NCI-H446 treated with DMSO at 0.1 percent for 48 hours (cell line): Measurements from ENCODE around the gene SLC18A2.

Source experiments
- DNase-seq: peaks from one replicate; lab custom pipeline; 2025; lab: John Stamatoyannopoulos, UW

The SLC18A2 gene

DNA sequence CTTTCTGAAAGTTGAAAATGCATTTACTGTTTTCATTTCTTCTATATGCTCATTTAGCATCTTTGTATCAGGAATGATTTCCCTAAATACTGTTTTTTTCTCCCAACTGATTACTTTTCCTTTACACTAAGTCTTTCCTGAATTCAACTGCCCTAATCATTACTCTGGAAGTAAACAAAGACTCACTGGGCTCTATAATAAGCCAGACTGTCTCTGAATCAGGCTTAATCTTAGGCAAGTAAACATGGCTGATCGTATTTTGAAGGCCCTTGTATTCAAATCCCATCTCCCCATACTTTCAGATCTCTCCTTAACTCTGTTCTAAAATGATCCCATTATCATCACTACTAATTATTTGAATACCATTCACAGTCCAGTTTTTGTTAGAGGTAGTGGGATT lies 72.7 kb downstream of the SLC18A2 start:
- DNase-seq: no peak

DNA sequence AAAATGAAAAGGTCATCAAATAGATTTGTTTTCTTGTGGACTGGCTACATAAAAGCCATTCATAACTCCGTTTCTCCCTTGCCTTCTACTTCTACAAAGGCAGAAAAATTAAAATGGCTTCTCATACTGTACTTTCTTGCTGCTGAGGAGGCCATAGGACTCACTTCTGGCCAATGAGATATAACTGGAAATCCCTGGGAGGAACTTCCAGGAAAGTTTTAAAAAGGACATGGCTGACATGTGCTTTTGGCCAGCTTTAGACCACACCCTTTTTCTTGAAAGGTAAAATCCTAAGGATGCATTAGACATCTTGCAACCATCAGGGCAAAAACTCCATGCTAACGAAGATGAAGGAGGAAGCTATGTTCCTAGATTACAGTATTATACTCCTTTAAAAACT lies 75.8 kb downstream of the SLC18A2 start:
- no peak for DNase-seq

- DNase-seq: no peak
These were observed 78.0 kb downstream of the SLC18A2 start for GRCh38 chr10:117318909-117319308.

GRCh38 chr10:117320050-117320665 lies 79.2 kb downstream of the SLC18A2 start:
- DNase-seq: no peak

DNA sequence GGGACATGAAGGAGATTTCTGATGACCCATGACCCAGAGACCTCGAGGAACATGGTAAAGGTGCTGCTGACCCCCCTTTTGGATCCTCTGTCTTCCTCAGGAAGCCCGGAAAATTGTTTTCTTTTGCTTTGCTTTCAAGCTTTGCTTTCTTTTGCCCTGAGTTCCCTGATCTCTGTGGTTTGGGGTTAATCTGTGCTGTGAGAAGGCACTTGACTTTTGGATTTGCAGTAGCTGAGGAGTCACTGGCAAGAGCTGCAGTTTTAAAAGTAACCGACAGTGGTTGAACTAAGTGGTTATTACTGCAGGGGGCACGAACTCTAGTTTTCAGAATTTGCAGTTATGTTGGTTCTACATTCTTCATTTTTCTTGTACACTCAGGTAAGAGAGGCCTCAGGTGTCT lies 81.3 kb downstream of the SLC18A2 start:
- no peak for DNase-seq

DNA sequence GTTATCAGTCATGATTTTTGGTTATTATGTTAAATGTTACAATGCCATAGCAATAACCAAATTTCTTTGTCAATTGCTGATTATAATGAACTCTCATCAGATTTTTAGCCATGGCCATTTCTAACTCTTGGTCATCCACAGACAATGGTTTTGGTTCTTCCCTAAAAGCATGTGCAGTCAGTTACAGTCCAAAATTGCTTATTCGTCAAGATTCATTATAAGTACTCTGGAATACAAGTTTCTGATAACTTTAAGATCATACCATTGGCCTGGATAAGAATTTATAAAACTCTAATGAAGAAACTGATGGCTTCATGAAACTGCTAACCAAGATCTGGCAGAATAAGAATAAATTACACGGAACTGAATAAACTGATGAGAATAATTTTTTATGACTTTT lies 83.5 kb downstream of the SLC18A2 start:
- no peak for DNase-seq

DNA sequence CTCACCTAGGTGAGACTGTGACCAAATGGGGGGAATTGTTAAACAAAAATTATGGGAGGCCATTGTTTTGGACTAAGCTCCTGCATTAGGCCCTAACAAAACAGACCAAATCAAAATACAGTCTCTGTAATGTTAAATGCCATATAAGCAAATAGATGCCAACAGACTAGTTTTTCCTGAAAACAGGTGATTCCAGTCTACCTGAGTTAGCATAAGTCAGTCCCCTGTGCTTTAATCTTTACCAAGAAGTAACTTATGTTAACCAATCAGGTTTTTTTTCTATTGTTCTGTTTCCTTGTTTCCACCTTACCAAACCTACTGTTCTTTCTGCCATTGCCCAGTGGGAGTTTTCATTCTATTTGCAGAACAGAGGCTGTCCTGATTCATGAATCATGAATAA lies 86.3 kb downstream of the SLC18A2 start:
- no peak for DNase-seq
